Measurements from ENCODE around the gene TACR2.
A peak's percentile ranks its signal among the peaks of the same experiment; 100 is the strongest.

Gene TACR2

GRCh38 chr10:69403519-69403918 is 13.2 kb downstream of the TACR2 start:
- no peak for DNase-seq

DNA sequence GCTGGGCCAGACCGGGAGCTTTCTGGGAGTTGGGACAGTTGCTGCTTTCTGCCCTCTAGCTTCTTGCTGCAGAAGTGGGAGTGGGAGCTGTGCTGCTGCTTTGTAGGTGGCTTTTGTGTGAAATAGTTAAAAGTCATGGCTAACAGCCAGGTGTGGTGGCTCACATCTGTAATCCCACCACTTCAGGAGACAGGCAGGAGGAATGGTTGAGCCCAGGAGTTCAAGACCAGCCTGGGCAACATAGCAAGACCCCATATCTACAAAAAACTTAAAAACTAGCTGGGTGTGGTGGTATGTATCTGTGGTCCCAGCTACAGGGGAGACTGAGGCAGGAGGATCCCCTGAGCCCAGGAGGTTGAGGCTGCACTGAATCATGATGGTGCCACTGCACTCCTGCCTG is 13.7 kb downstream of the TACR2 start:
- DNase-seq = no peak

- DNase-seq = no peak
Observed at GRCh38 chr10:69402386-69402785, 14.3 kb downstream of the TACR2 start.

- no peak for DNase-seq
Observed at GRCh38 chr10:69401416-69401815, 15.3 kb downstream of the TACR2 start.

GRCh38 chr10:69400936-69401335 is 15.8 kb downstream of the TACR2 start:
- peak in 1 of 51 donors; percentile 60 for DNase-seq

- no peak for DNase-seq
Observed at GRCh38 chr10:69398466-69398865, 18.3 kb downstream of the TACR2 start.

DNA sequence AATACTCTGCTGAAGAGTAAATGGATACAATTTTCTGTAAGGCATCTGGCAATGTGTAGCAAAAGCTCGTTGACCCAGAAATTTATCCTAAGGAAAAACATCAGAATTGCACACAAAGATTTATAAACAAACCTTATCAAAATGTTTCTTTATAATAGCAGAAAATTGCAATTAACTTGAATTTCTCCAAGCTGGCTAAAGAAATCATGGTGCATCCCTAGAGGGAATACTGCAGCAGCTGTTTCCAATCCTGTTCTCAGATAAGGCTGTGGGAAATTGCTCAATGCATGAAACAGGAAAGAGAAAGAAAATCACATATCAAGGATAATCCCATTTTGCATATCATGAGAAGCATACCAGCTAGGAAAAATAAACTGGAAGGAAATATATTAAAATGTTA is 18.7 kb downstream of the TACR2 start:
- DNase-seq = no peak

GRCh38 chr10:69394020-69394419 is 22.7 kb downstream of the TACR2 start:
- no peak for DNase-seq

- peak in 45 of 51 donors; percentile 15 to 83 (median 62) for DNase-seq
Observed at GRCh38 chr10:69392481-69393000, 24.2 kb downstream of the TACR2 start.

DNA sequence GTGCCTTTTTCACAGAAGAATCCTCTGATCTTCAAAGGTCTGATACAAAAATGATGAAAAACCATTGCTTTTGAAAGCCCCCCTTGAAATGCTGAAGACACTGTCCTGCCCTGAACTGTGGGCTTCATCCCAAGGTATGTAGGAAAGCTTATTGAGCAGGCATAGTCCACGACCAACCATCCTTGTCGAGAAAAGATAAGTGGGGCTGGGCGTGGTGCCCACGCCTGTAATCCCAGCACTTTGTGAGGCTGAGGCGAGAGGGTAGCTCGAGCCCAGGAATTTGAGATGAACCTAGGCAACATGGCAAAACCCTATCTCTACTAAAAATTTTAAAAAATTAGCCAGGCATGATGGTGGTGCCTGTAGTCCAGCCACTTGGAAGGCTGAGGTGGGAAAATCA is 25.6 kb downstream of the TACR2 start:
- DNase-seq = no peak

DNA sequence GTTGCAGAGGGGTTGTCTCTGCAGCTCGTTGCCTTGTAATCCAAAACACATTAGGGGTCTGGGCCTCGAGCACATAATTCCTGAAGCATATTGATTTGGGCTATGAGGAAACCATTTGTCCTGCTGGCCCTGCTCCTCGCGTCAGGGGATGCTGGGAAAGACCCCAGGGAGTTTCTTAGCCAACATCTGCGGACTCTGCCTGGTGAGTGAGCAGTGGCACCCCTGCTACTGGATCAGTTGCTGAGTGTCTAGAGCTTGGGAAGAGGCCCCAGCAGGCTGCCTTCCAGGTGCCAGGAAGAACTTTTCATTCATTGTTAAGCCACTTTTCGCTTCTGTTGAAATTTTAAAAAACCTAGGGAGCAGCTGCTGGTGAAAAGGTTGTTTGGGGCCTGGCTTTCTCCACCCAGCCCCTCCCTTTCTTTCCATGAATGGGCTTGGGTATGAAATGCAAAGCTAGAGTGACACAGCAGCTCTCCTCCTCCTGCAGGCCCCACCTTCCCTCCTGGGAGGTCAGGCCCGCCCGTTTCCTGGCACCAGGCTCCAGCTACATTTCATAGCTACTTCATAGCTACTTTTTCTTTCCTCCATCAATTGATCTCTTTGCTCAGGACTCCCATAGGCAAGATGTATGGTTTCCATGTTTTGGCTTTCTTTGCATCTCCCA is 26.8 kb downstream of the TACR2 start:
- peak in 3 of 51 donors; percentile 11 to 18 (median 14) for DNase-seq

DNA sequence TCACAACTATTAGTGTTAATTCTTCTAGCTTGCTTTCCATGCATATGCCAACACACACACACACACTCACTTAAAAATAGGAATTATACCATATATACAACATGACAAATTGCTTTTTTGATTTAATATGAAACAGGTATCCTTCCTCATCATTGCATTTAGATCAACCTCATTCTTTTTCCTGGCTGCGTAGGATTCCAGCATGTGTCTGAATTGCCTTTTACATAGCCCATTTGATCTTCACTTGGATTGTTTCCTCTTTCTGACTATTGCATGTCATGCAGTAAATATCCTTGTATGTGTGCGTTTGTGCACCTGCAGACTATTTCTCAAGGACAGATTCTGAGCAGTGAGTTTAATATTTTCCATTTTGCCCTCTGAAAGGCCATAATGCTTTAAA is 28.2 kb downstream of the TACR2 start:
- DNase-seq = no peak

- DNase-seq = no peak
Observed at GRCh38 chr10:69387500-69387899, 29.2 kb downstream of the TACR2 start.

DNA sequence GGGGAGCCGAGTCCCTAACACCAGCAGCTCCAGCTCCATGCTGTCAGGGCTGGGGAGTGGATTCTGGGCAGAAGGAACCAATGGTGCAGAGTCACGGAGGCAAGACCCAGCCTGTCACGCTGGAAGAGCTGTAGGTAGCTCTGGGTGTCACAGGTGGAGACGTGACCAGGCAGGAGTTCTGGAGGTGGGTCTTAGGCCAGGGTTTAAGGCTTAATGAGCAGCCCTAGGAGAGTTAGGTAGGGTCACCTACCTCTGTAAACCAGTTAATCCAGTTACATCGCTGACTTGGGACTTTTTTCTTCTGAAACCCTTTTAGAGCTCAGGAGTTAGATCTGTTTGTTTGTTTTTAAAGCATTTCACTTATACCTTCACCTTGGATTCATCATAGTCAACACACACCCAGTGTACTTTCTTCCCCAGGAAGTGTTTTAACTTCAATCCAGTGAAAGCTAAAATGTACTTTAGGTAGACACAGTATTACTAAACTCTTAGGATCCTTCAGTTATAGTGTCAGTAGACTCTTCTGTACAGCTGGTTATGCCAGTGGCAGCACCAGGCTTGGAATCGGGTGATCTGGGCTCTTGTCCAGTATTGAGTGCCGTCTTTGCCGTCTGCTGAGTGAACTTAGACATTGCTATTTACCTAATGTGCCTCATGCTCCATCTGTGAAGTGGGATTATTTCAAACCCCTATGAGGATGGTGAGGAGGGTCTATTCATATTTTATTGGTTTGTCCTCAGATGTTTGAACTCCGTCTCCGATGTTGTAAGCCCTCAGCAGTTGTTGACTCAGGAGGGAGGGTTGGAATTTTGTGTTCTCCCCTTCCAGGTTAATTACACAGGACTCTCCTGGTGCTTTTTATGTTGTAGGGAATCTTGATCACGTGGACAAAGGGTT is 31.0 kb downstream of the TACR2 start:
- DNase-seq = no peak

DNA sequence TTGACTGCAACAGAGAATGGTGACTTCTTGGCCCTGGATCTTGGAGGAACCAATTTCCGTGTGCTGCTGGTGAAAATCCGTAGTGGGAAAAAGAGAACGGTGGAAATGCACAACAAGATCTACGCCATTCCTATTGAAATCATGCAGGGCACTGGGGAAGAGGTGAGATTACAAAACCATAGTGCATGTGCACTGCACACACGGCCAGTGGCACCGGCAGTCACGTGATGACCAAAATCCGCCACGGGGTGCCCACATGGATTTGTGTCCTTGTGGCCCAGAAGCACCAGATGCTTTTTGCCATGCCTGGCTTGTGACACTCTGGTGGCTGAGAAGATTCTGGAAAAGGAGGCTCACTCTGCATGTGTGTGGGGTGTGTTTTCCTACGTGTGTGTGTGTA is 32.4 kb downstream of the TACR2 start:
- DNase-seq = no peak

DNA sequence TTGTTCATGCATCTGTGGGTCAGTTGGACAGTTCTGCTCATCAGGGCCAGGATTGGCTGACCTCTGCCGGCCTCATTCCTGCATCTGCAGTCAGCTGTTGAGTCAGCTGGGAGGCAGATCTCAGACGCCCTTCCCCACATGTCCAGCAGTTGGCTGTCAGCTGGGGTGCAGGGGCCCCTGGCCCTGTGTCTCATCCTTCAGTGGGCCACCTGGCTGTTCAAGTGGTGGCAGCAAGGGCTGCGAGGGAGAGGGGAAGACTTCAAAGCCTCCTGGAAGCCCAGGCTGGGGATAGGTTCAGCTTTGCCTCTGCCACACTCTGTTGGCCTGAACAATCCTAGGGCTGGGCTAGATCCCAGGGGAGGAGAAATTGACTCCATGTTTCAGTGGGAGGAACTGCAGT is 33.2 kb downstream of the TACR2 start:
- no peak for DNase-seq

GRCh38 chr10:69382382-69383117 is 34.2 kb downstream of the TACR2 start:
- DNase-seq = peak in 1 of 51 donors; percentile 42

DNA sequence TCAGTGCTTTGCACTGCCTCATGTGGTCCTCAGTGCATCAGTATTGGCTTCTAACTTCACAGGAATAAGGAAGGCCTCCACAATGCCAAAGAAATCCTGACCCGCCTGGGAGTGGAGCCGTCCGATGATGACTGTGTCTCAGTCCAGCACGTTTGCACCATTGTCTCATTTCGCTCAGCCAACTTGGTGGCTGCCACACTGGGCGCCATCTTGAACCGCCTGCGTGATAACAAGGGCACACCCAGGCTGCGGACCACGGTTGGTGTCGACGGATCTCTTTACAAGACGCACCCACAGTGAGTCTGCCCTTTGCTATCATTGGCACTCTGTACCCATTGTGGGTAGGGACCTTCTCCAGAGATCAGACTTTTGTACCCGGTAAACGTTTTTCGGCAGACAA is 36.9 kb downstream of the TACR2 start:
- no peak for DNase-seq

GRCh38 chr10:69377933-69378332 is 38.8 kb downstream of the TACR2 start:
- no peak for DNase-seq

GRCh38 chr10:69377191-69377590 is 39.5 kb downstream of the TACR2 start:
- no peak for DNase-seq

DNA sequence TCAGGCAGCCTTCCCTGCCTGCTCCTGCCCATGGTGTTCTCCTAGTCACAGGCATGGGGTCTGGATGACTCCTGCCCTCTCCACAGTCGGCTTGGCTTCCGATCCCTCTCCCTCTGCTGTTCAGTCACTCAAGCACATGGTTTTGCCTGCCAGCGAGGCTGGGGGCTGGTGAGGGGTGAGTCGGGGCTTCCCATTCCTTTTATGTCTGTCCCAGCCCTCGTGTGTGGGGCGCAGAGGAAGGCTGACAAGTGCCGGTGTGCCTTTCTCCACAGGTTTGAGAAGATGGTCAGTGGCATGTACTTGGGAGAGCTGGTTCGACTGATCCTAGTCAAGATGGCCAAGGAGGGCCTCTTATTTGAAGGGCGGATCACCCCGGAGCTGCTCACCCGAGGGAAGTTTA is 40.1 kb downstream of the TACR2 start:
- no peak for DNase-seq
